HG02970 (cell line): ENCODE measurements around the gene IL17RB.

Experiments
- ATAC-seq: cut with Tn5 transposase; IDR thresholded peaks from one replicate; pipeline ENCODE4 v1.9.1; 2021; ENCODE audit warnings: mild to moderate bottlenecking, moderate library complexity, moderate number of reproducible peaks; ENCODE audit not compliant: unreplicated experiment, low FRiP score

Gene IL17RB

GRCh38 chr3:53900666-53901331 is 54.4 kb downstream of the IL17RB start:
- no peak for ATAC-seq

GRCh38 chr3:53902067-53902466 is 55.7 kb downstream of the IL17RB start:
- ATAC-seq = no peak

- no peak for ATAC-seq
Observed at GRCh38 chr3:53902711-53903110, 56.3 kb downstream of the IL17RB start.

GRCh38 chr3:53913401-53913800 is 67.0 kb downstream of the IL17RB start:
- no peak for ATAC-seq
